Ovary (tissue), 10 donors: ENCODE results near the gene ALOXE3. TPM values are rescaled to one million over a fixed set of nuclear protein-coding genes. Genes with fewer than 3 reads are reported as not detected.

ENCODE experiments used
- DNase-seq, 5 donors: peaks; one replicate each; pipeline ENCODE4 v3.0.0-alpha.2; 2019 to 2020
- H3K27ac ChIP-seq, 2 donors: fragments of 200-600 bp; one replicate each; pipeline versions ENCODE4 v1.5.1 to v1.8.0; 2019 to 2022
- H3K27me3 ChIP-seq: fragments of 200-600 bp; one replicate; pipeline ENCODE4 v1.8.0; 2022
- H3K36me3 ChIP-seq: fragments of 200-600 bp; sonication (generic); one replicate; pipeline ENCODE4 v1.5.1; 2019
- H3K4me1 ChIP-seq: one replicate; pipeline ENCODE4 v1.8.1; 2013; ENCODE audit warnings: mild to moderate bottlenecking, moderate library complexity; ENCODE audit not compliant: insufficient read depth
- H3K4me3 ChIP-seq: fragments of 200-600 bp; sonication (generic); one replicate; pipeline ENCODE4 v1.5.1; 2017
- H3K9me3 ChIP-seq, 2 donors: fragments of 200-600 bp in 1 of 2; sonication (generic) in 1 of 2; one replicate each; pipeline versions ENCODE4 v1.5.1 to v1.8.1; 2013 to 2019; ENCODE audit warnings: mild to moderate bottlenecking in 1 of 2, moderate library complexity in 1 of 2
- CTCF ChIP-seq, 3 donors: fragments of 450-650 bp in 2 of 3; fragments of 200-600 bp in 1 of 3; IDR thresholded peaks; one replicate each; pipeline versions ENCODE4 v1.5.1 to v1.8.0; 2016 to 2022; ENCODE audit warnings: antibody characterized with exemption in 3 of 3, mild to moderate bottlenecking in 1 of 3
- EP300 ChIP-seq: sonication (generic); formaldehyde crosslinking; IDR thresholded peaks from one replicate; pipeline ENCODE4 v1.6.1; 2017; ENCODE audit warnings: antibody characterized with exemption
- POLR2A ChIP-seq: fragments of 450-650 bp; IDR thresholded peaks from one replicate; pipeline ENCODE4 v1.6.1; 2017; ENCODE audit warnings: antibody characterized with exemption, mild to moderate bottlenecking, moderate library complexity
- WGBS, 3 donors: extraction: QIAGEN DNeasy Blood & Tissue Kit in 1 of 3; methylation state at CpG; one replicate each; pipeline versions ENCODE4 v1.1.5 to v1.1.7; 2013 to 2017; 5-methylcytosine and 5-hydroxymethylcytosine counted together
- intact Hi-C, 4 donors: fragments of 100-400 bp; cut with DNase I; formaldehyde crosslinking; loops; one replicate each; pipeline versions ENCODE4 v1.11.0 to v1.15.1; 2022 to 2023
- long read RNA-seq, 3 donors: library from polyadenylated mRNA in 2 of 3; unstranded in 2 of 3; transcript quantifications; one replicate each; pipeline ENCODE4 v2.0.0 and lab custom pipeline, GENCODE V29; 2021 to 2026
- polyA plus RNA-seq, 2 donors: library from polyadenylated mRNA; stranded (reverse); fragments of 200-250 nt in 1 of 2; fragments of 350-450 nt in 1 of 2; fragmentation: Illumina TruSeq in 1 of 2; extraction: RNeasy Lipid Tissue Mini Kit (QIAGEN cat#74804) in 1 of 2; gene quantifications; one replicate each; pipeline ENCODE4 v1.2.3, GENCODE V29; 2013 to 2014
- total RNA-seq, 7 donors: library from RNA; depleted of rRNA in 2 of 7; stranded (reverse); fragments of >200 nt in 2 of 7; fragmentation: NEBNext Ultra II Directional in 3 of 7; extraction: Animal tissue kit (Norgen Biotek cat#: 25700) in 3 of 7; gene quantifications; one replicate each; pipeline versions ENCODE4 v1.1.0 to v1.2.4, GENCODE V29; 2016 to 2023
- donor health status: DM: no; HTN: no; CAD: no; lungs with moderate emphysema.
- donor health status: DM: no; HTN: no; CAD: no.
- donor health status: Bipolar disorder and iron deficiency.
- donor health status: DM: yes; HTN: yes; CAD: no.
- donor health status: DM: no; HTN: no; CAD: no.
- donor health status: DM: yes; HTN: yes; CAD: no.

Gene ALOXE3
- total RNA-seq = not detected
- polyA plus RNA-seq = under 1 TPM in 1 of 2 donors, not detected in 1; 0.07 TPM
- long read RNA-seq, donor 1, partial matches to known transcripts = 0 of 1 reads
- long read RNA-seq, donor 1, other reads (novel, unspliced or antisense) = 1 of 1 reads
- long read RNA-seq, donor 2 = 0 reads
- long read RNA-seq, donor 3 = 0 reads

GRCh38 chr17:8117980-8118768, at the start of gene ALOXE3:
ALOXE3 (minus strand) TSS chr17:8118514; CDS start chr17:8117990, 524 bp downstream.
- no peak for TF ChIP-seq POLR2A
- no peak for TF ChIP-seq CTCF (IDR thresholded peaks at IDR 0.05)
- TF ChIP-seq EP300 = no peak
- peak; percentile 23 to 56 (median 52) for DNase-seq
- intact Hi-C loops = loop anchor here (2.0 to 10.0 kb wide), 4 partner anchors 69 to 177 kb away; partner anchors contain the start of genes RANGRF (in 2 of the 4) and SLC25A35 (in 1 of the 4)
- Histone ChIP-seq H3K4me3 (peak within 1 kb of the TSS; percentile 58), H3K4me1 (peaks cover 9% of the 10 kb centered on the region), H3K9me3 (no peaks in the 10 kb centered on the region), H3K27ac (peak within 1 kb of the TSS; percentile 52 to 69), H3K36me3 (no peaks in the 10 kb centered on the region), H3K27me3 (no peaks in the 10 kb centered on the region)
- WGBS, 3 donors = 0 to 2% (median 1%) methylated on average over 33 of the region's 33 CpGs

- intact Hi-C loops = no loop called here
- 74 to 85% (median 81%) methylated on average over 3 of the region's 3 CpGs for WGBS, 3 donors
- no peak for DNase-seq
- no peak for TF ChIP-seq EP300
- no peak for TF ChIP-seq POLR2A
- TF ChIP-seq CTCF (IDR thresholded peaks at IDR 0.05) = no peak
- Histone ChIP-seq H3K9me3 (no peaks in the 10 kb centered on the region), H3K4me3 (no peak overlapping the region), H3K27ac (no peak overlapping the region), H3K4me1 (peaks cover 11% of the 10 kb centered on the region), H3K27me3 (no peaks in the 10 kb centered on the region), H3K36me3 (no peaks in the 10 kb centered on the region)
Measured at GRCh38 chr17:8167526-8167925, 49.2 kb upstream of the ALOXE3 start.

- H3K4me3 ChIP-seq = no peak overlapping the region
- peaks cover 11% of the 10 kb centered on the region for H3K4me1 ChIP-seq
- no peaks in the 10 kb centered on the region for H3K36me3 ChIP-seq
- WGBS, 3 donors = 90 to 94% (median 92%) methylated on average over 6 of the region's 6 CpGs
- TF ChIP-seq CTCF (IDR thresholded peaks at IDR 0.05) (no peak), EP300 (no peak), POLR2A (no peak)
- H3K27ac ChIP-seq = no peak overlapping the region
- DNase-seq = no peak
- no peaks in the 10 kb centered on the region for H3K9me3 ChIP-seq
- intact Hi-C loops = no loop called here
- H3K27me3 ChIP-seq = no peaks in the 10 kb centered on the region
Measured at GRCh38 chr17:8166731-8167130, 48.4 kb upstream of the ALOXE3 start.

- H3K4me3 ChIP-seq = no peak overlapping the region
- TF ChIP-seq CTCF (IDR thresholded peaks at IDR 0.05) = no peak
- no peak for TF ChIP-seq EP300
- no peak for TF ChIP-seq POLR2A
- intact Hi-C loops = no loop called here
- no peaks in the 10 kb centered on the region for H3K9me3 ChIP-seq
- peak overlapping the region; percentile 99 to 100 for H3K27ac ChIP-seq
- 28 to 42% (median 32%) methylated on average over 6 of the region's 6 CpGs for WGBS, 3 donors
- peak in 1 of 5 donors; percentile 41 for DNase-seq
- H3K36me3 ChIP-seq = no peaks in the 10 kb centered on the region
- H3K4me1 ChIP-seq = peaks cover 16% of the 10 kb centered on the region
- no peaks in the 10 kb centered on the region for H3K27me3 ChIP-seq
Measured at GRCh38 chr17:8164815-8165131, 46.5 kb upstream of the ALOXE3 start.
